Dendritic cell treated with granulocyte-macrophage colony-stimulating factor and Interleukin-4, amounts not matched to agents 40 ng/mL and 50 ng/mL, for 4 days (primary cell): Measurements from ENCODE around the gene VPS26A.

Source experiments
- H3K27ac Mint-ChIP-seq: one replicate; pipeline ENCODE4 v1.8.0; 2022; ENCODE audit warnings: mild to moderate bottlenecking, mixed read lengths
- H3K27me3 Mint-ChIP-seq: one replicate; pipeline ENCODE4 v1.8.0; 2022; ENCODE audit warnings: mild to moderate bottlenecking, mixed read lengths
- H3K36me3 Mint-ChIP-seq: one replicate; pipeline ENCODE4 v1.8.0; 2022; ENCODE audit warnings: low read depth, mixed read lengths
- H3K4me1 Mint-ChIP-seq: one replicate; pipeline ENCODE4 v1.8.0; 2022; ENCODE audit warnings: low read depth, mixed read lengths
- H3K4me3 Mint-ChIP-seq: one replicate; pipeline ENCODE4 v1.8.0; 2022; ENCODE audit warnings: mild to moderate bottlenecking, moderate library complexity, mixed read lengths
- H3K9me3 Mint-ChIP-seq: one replicate; pipeline ENCODE4 v1.8.0; 2022; ENCODE audit warnings: mixed read lengths
- intact Hi-C: fragments of 100-400 bp; cut with micrococcal nuclease; formaldehyde crosslinking; loops from one replicate; pipeline ENCODE4 v1.15.0; 2022

VPS26A gene

DNA sequence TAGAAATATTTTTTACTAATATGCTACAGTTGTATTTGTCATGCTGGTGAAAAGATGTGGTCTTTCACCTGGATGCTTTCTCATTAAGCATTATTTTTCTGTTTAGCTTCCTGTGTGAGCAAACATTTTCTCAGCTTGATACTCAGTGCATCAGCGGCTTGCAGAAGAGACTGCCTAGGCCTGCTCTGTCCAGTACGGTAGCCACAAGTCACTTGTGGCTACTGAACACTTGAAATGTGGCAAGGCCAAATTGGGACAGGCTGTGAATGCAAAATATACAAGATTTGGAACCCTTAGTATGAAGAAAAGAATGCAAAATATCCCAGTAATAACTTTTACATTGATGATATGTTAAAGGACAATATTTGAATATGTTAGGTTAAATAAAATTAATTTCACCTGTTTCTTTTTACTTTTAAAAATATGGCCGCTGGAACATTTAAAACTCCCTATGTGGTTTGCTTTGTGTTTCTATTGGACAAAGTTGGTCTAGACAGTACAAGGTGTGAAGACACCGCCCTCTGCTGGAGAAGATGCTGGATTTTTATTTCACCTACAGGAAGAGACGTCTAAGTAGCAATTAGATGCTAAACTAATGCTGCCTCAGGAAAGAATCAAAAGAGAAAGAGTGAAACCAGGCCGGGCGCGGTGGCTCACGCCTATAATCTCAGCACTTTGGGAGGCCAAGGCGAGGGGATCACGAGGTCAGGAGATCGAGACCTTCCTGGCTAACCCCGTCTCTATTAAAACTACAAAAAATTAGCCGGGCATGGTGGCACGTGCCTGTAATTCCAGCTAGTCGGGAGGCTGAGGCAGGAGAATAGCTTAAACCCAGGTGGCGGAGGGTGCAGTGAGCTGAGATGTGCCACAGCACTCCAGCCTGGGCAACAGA is 30.8 kb upstream of the VPS26A start:
- H3K27ac Mint-ChIP-seq, result peak overlapping the region; percentile 86
- peaks cover 70% of the 10 kb centered on the region for H3K36me3 Mint-ChIP-seq
- intact Hi-C loops, result loop anchor here (2.0 kb wide), 1 partner anchor 88 kb away; no protein-coding TSS in a partner anchor
- peaks cover 56% of the 10 kb centered on the region for H3K4me1 Mint-ChIP-seq
- H3K4me3 Mint-ChIP-seq, result peak overlapping the region; percentile 64
- no peaks in the 10 kb centered on the region for H3K9me3 Mint-ChIP-seq
- H3K27me3 Mint-ChIP-seq, result no peaks in the 10 kb centered on the region

DNA sequence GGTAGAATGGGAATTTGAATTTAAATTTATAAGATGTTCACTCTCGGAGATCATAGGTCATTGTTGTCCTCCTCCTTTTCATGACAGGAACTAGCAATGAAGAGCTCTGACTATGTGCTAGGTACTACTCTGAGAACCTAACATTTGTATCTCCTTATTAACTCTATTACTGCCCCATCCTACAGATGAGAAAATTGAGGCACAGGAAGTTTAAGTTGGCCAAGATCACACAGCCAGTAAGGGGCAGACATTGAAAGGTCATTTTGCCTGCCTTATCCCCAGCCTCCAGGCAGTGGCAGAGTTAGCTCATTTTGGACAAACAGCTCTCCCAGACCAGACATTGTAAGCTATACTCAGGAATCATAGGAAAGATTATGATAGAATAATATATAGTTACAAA is 30.0 kb upstream of the VPS26A start:
- no peak overlapping the region for H3K4me3 Mint-ChIP-seq
- H3K36me3 Mint-ChIP-seq, result peaks cover 70% of the 10 kb centered on the region
- H3K9me3 Mint-ChIP-seq, result no peaks in the 10 kb centered on the region
- peaks cover 63% of the 10 kb centered on the region for H3K4me1 Mint-ChIP-seq
- no peaks in the 10 kb centered on the region for H3K27me3 Mint-ChIP-seq
- intact Hi-C loops, result loop anchor here (2.0 kb wide), 1 partner anchor 89 kb away; no protein-coding TSS in a partner anchor
- H3K27ac Mint-ChIP-seq, result peak overlapping the region; percentile 86

DNA sequence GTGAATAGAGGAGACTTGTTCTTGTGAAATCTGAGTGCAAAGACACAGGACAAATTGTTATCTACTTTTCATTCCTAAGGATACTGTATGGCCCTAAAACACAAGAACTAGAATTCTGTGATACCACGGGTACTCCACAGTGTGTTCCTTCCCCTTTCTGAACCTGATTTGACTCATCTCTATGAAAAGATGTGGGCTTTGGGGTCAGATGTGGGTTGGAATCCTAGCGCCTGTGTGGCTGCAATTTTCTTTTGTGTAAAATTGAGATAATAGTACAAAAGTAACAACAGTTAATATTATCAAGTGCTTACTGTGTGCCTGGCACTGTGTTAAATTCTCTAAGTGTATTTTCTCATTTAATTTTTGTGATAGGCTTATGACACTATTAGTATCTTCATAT is 27.9 kb upstream of the VPS26A start:
- Mint-ChIP-seq H3K36me3 (peaks cover 73% of the 10 kb centered on the region), H3K27me3 (no peaks in the 10 kb centered on the region), H3K9me3 (no peaks in the 10 kb centered on the region), H3K4me1 (peaks cover 64% of the 10 kb centered on the region), H3K4me3 (peak overlapping the region; percentile 13), H3K27ac (no peak overlapping the region)
- intact Hi-C loops, result no loop called here

DNA sequence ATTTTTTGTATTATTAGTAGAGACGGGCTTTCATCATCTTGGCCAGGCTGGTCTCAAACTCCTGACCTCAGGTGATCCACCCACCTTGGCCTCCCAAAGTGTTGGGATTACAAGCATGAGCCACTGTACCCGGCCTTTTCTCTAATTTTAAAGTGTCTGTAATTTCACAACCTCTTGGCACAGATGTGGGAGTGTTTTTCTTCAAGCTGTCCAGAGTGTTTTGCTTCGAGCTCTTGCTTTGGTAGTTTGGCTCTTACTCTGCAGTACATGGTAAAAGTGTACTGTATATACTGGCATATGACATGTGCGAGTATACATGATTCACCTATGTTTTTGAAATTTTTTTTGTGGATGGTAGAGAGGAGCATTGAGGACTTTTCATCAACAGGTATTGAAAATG is 26.2 kb upstream of the VPS26A start:
- Mint-ChIP-seq H3K36me3 (peaks cover 89% of the 10 kb centered on the region), H3K4me1 (peaks cover 81% of the 10 kb centered on the region)

DNA sequence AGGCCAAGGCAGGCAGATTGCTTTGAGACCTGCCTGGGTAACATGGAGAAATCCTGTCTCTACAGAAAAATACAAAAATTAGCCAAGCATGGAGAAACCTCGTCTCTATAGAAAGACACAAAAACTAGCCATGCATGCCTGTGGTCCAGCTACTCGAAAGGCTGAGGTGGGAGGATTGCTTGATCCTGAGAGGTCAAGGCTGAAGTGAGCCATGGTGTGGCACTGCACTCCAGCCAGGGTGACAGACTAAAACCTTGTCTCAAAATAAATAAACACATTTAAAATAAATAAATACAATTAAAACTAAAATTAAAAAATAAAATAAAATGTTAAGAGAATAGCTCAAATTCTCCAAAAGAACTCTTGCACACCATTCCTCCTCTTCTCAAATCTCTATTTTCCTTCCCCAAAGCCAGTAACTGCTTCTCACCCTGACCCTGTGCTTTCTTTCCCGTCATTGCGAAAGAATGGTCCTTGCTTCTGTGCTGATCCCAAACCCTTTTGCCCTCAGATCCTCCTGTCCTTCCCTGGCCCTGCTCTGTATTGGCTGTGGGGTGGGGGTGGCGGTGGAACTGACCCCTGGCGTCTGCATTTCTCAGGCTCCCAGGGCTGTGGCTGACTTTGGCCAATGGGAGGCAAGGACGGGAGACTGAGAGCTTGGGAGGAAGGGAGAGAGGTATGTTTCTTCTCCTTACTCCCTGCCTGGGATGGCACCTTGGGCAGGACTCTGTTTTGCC is 23.7 kb upstream of the VPS26A start:
- Mint-ChIP-seq H3K4me3 (peak overlapping the region; percentile 4), H3K27me3 (no peaks in the 10 kb centered on the region), H3K9me3 (no peaks in the 10 kb centered on the region), H3K27ac (peak overlapping the region; percentile 80), H3K4me1 (peaks cover 65% of the 10 kb centered on the region), H3K36me3 (peaks cover 93% of the 10 kb centered on the region)
- intact Hi-C loops, result no loop called here

More for the DNA sequence above, 26.2 kb upstream of the VPS26A start:
- Mint-ChIP-seq H3K9me3 (no peaks in the 10 kb centered on the region), H3K4me3 (no peak overlapping the region), H3K27me3 (no peaks in the 10 kb centered on the region), H3K27ac (peak overlapping the region; percentile 63)
- intact Hi-C loops, result no loop called here

DNA sequence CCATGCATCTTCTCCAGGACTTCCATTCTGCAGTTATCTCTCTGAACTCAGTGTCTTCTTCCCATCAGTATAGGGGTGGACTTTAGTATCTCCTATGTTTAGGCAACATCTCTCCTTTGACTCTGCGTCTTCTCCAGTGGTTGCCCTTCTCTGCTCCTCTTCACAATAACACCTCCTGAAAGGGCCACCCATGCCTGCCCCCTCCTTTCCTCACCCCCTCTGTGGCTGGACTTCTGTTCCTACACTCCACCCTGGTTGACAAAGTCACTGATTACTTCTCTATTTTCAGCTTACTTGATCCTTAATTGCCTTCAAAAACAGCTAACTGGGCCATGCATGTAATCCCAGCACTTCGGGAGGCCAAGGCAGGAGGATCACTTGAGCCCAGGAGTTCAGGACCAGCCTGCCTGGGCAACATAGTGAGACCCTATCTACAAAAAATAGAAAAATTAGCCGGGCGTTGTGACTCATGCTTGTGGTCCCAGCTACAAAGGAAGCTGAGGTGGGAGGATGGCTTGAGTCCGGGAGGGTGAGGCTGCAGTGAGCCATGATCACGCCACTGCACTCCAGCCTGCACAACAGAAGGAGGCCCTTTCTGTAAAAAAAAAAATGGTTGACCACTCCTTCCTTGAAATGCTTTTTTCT is 22.4 kb upstream of the VPS26A start:
- H3K27me3 Mint-ChIP-seq, result no peaks in the 10 kb centered on the region
- H3K4me3 Mint-ChIP-seq, result peak overlapping the region; percentile 30
- peak overlapping the region; percentile 80 for H3K27ac Mint-ChIP-seq
- H3K9me3 Mint-ChIP-seq, result no peaks in the 10 kb centered on the region
- intact Hi-C loops, result no loop called here
- H3K4me1 Mint-ChIP-seq, result peaks cover 55% of the 10 kb centered on the region
- H3K36me3 Mint-ChIP-seq, result peaks cover 89% of the 10 kb centered on the region

DNA sequence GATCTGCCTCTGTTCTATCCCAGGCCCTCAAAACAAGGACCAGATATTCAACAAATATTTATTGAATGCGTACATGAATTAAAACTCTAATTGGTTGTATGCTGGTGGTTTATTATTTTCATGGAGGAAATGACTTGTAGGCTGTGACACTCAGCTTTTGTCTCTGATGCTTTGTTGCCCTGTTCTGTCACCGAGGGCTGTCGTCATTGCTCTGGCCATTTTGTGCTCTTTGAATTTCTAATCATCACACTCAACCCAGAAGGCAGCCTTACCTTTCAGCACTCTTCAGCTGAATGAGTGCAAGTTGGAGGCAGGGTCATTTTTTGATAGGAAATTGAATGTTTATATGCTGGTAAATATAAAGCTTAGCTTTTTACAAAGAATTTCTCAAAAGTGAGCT is 21.5 kb upstream of the VPS26A start:
- Mint-ChIP-seq H3K9me3 (no peaks in the 10 kb centered on the region), H3K36me3 (peaks cover 81% of the 10 kb centered on the region), H3K27me3 (no peaks in the 10 kb centered on the region), H3K4me3 (peak overlapping the region; percentile 30), H3K4me1 (peaks cover 52% of the 10 kb centered on the region), H3K27ac (peak overlapping the region; percentile 80)
- intact Hi-C loops, result no loop called here

DNA sequence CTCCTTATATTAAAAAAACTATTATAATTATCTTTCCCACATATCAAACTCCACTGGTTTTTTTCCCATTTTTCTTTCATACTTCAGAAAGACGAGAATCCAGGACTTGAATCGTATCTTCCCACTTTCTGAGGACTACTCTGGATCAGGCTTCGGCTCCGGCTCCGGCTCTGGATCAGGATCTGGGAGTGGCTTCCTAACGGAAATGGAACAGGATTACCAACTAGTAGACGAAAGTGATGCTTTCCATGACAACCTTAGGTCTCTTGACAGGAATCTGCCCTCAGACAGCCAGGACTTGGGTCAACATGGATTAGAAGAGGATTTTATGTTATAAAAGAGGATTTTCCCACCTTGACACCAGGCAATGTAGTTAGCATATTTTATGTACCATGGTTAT is 20.2 kb upstream of the VPS26A start:
- H3K9me3 Mint-ChIP-seq, result no peaks in the 10 kb centered on the region
- H3K4me1 Mint-ChIP-seq, result peaks cover 39% of the 10 kb centered on the region
- H3K27ac Mint-ChIP-seq, result no peak overlapping the region
- H3K27me3 Mint-ChIP-seq, result no peaks in the 10 kb centered on the region
- no peak overlapping the region for H3K4me3 Mint-ChIP-seq
- peaks cover 68% of the 10 kb centered on the region for H3K36me3 Mint-ChIP-seq
- intact Hi-C loops, result no loop called here

DNA sequence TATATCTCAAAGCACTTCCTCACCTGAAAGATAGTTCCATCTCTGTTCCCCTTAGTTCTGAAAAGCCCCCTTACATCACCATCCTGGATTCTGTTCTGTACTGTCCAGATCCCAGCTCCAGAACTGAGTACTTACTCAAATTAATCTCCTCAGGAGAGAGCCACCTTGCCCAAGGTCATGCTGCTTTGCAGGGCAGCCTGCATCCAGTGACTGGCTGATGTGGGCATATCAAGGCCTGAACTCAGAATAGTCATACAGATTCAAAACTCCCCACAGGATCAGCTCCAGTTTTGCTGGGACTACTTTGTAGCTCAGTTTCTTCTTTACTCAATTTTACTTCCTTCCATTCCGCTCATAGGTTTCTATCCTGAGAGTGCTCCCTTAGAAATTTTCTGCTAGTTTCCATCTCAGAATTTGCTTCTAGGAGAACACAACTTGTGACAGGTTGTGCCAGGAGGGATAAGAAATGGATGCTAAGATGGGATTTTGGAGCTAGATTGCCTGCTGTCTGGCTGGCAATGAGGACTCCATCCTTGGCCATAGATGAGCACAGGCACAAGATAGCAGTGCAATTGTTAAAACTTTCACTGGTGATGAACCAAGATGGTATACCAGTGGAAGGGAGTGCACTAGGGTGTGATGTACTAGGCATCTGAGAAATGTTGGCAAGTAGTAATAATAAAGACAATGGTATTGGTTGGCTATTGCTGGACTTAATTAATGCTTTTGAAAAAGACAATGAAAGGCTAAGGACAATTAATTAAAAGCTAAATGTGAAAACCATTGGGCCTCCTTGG is 18.8 kb upstream of the VPS26A start:
- Mint-ChIP-seq H3K27ac (no peak overlapping the region), H3K27me3 (no peaks in the 10 kb centered on the region), H3K4me1 (peaks cover 29% of the 10 kb centered on the region), H3K4me3 (no peak overlapping the region), H3K9me3 (no peaks in the 10 kb centered on the region), H3K36me3 (peaks cover 54% of the 10 kb centered on the region)
- intact Hi-C loops, result no loop called here

DNA sequence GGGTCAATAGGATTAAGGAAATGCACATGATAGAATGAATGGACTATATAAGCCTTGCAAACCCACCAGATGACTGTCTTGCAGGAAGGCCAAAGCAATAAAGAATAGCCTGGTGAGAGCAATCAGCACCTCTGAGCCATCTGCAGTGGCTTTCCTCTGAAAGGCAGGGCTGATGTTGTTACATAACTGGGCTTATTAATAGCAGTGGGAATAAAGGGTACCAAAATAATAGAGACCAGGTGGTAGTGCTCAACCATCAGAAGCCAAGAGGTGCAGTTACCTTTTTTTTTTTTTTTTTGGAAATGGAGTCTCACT is 16.8 kb upstream of the VPS26A start:
- Mint-ChIP-seq H3K27me3 (no peaks in the 10 kb centered on the region), H3K36me3 (peaks cover 34% of the 10 kb centered on the region), H3K4me3 (no peak overlapping the region), H3K4me1 (peaks cover 9% of the 10 kb centered on the region), H3K27ac (no peak overlapping the region), H3K9me3 (no peaks in the 10 kb centered on the region)
- intact Hi-C loops, result no loop called here

DNA sequence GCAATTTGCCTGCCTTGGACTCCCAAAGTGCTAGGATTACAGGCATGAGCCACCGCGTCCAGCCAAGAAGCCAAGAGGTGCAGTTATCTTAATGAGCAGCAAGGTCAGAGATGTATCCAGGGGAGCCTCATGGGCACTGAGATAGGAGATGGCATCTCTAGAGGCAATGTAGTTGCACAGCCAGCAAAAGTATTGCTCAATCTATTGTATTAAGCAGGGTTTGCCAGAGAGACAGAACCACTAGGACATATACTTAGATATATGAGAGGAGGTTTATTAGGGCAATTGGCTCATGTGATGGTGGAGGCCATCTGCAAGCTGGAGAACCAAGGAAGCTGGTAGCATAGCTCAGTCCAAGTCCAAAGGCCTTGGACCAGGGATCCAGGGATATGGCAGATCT is 16.3 kb upstream of the VPS26A start:
- Mint-ChIP-seq H3K36me3 (peaks cover 29% of the 10 kb centered on the region), H3K4me1 (peaks cover 4% of the 10 kb centered on the region), H3K27me3 (no peaks in the 10 kb centered on the region), H3K9me3 (no peaks in the 10 kb centered on the region), H3K27ac (no peak overlapping the region), H3K4me3 (no peak overlapping the region)
- intact Hi-C loops, result no loop called here

DNA sequence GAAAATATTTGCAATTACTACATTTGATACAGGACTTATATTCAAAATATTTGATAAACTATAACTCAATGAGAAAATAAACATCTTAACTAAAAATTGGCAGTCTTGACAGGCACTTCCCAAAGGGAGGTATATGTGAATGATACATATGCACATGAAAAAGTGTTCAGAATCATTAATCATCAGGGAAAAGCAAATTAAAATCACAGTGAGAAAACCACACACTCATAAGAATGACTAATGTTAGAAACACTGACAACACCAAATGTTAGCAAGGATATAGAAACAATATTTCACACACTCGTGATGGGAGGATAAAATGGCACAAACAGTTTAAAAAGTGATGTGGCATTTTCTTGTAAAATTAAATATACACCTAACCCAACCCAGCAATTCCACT is 4.1 kb upstream of the VPS26A start:
- intact Hi-C loops, result loop anchor here (5.0 kb wide), 1 partner anchor 133 kb away; the partner anchor contains the start of gene KIFBP
- Mint-ChIP-seq H3K4me1 (no peaks in the 10 kb centered on the region), H3K36me3 (peaks cover 9% of the 10 kb centered on the region), H3K9me3 (no peaks in the 10 kb centered on the region), H3K27ac (no peak overlapping the region), H3K4me3 (no peak overlapping the region), H3K27me3 (no peaks in the 10 kb centered on the region)

DNA sequence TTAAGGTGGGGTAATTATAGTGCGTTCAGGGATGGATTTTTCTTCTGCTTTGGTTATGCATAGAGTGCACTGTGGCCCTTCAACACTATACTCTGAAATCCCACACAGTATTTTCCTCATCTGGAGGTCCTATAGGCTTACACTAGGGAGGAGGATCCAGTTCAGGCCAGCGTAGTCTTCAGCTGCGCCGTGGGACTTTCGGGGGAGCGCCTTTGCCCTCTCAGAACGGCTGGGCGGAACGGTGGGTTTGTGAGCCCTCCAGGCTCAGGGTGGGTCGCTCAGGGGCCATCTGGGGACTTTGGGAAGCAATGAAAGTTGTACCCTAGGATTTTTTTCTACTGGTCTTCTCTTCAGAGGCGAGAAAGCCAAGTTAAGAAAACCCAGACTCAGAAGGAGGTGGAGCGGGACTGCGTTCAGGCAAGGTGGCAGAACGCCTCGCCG is 652 bp upstream of the VPS26A start:
- Mint-ChIP-seq H3K27ac (peak overlapping the region; percentile 99), H3K9me3 (no peaks in the 10 kb centered on the region), H3K4me1 (peaks cover 9% of the 10 kb centered on the region), H3K27me3 (no peaks in the 10 kb centered on the region), H3K36me3 (peaks cover 9% of the 10 kb centered on the region), H3K4me3 (peak overlapping the region; percentile 73)
- intact Hi-C loops, result loop anchor here (1.0 to 5.0 kb wide), 2 partner anchors 56 to 136 kb away; partner anchors contain the start of gene KIFBP
